ENCODE results near the gene MNDA.

The MNDA gene

DNA sequence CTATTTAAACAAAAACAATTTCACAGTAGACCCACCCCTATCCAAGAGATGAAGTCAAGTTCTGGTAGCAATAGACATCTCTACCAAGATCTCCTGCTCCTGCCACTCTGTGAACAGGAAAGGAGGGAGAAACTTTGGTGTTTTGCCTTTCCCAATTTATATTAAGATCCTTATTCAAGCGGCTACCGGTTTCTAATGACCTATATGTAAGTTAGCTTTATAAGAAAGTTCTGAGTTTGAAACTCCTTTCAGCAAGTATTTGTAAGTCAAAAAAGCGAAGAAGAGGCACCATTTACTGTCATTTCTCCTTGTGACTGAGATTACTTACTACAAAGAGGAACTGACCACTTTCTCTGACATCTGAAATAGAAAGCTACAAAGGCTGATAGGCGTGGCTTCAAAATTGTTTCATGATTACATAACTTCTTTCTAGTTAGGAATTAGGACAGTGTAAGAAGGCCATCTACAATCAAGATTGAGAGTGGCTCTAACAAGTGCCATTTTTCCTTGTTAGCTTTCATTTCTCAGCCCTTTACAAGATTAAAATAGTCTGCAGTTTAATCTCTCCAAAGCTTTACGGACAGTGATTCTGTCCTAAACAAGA, at the start of gene MNDA:
Gene MNDA, plus strand, starts transcription at position 448 of the 604 bp plus-strand sequence. CDS start 10,803 bp downstream, outside the sequence.
- no peak for DNase-seq (ENCODE audit: low spot score)

DNA sequence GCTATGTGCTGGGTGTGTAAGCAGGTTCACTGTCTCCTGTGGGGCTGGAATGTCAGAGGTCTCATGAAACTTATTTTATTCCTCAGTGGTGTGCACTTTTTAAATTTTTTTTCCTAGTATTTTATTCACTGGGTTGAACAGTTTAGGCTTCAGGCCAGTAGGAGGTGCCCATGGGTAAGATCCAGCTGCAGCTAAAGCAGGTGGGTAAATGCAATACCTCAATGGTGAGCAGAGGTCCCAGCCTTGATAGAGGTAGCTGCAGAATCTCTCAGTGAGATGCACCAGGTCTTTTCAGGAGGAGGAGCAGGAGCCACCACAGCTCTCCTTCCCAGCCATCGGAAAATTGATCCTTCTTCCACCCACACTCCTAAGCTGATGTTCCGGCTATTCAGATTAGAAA, 37.5 kb upstream of the MNDA start:
- peak; percentile 27 for DNase-seq (ENCODE audit: low spot score)

DNA sequence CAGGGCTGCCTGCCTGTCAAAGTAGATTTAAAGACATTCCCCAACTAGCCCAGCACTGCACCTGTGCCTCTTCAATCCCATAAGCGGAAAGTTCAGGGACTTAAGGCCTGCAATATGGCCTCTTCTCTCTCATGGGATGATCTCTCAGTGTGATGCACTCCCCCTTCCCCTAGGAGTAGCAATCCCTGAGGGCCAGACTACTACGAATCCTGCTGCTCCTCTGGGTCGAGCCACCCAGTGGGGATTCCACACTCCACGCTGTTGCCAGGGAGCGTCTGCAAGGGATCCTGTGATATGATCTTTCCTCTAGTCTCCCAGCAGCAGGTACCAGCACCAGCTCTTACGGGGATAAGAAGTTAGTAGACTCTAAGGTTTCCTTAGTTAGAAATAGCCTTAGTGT, 36.9 kb upstream of the MNDA start:
- no peak for DNase-seq (ENCODE audit: low spot score)

DNA sequence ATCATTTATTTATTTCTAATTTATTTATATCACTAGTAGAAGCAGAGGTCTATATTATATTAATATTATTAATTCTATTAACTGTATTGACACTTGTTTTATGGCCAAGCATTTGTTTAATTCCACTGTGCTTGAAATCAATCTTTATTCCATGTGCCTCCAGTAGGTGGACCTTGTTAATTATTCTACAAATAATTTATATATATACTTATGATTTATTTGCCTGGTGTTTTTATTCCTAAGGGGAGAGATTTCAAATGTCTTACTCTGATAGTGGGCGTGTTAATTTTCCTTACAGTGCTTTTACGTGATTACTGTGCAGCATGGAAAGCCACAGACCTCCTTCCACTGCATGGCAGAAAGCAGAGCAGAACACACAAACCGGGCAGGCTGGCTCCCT, 32.6 kb upstream of the MNDA start:
- no peak for DNase-seq (ENCODE audit: low spot score)

DNA sequence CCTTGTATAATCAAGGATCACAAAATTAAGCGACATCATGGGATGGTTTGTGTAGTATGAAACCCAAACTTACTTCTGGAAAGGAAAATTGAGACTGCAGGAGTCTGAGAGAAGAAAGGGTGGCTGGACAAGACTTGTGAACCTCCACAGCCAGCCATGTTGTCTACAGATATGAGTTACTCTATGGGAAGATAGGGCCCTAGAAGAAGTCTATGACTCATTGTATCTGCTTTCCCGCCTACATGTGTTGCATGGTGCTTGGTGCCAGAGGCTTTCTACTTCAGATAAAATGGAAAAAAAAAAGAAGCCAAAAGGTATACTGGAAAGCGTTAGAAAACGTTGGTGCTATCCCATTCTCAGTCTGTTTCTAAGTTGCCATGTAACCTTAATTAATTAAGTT, 31.5 kb upstream of the MNDA start:
- no peak for DNase-seq (ENCODE audit: low spot score)

DNA sequence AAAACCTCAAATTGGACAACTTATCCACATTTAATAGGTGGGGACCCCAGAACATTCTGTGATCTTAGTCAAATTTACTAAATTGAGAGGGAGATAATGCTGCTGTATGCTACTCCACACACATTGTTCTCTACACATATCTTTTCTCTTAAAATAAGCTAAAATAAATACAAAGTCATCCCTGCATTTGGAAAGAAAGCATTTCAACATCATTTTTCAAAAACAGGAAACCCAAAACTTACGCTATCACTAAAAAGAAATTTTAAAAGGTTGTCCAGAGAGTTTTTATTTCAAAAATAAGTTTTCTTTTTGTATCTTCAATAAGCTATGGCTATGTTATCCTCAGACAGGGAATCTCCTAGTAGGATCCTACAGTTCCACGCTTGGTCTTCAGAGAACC, 30.6 kb upstream of the MNDA start:
- DNase-seq (ENCODE audit: low spot score), result no peak

DNA sequence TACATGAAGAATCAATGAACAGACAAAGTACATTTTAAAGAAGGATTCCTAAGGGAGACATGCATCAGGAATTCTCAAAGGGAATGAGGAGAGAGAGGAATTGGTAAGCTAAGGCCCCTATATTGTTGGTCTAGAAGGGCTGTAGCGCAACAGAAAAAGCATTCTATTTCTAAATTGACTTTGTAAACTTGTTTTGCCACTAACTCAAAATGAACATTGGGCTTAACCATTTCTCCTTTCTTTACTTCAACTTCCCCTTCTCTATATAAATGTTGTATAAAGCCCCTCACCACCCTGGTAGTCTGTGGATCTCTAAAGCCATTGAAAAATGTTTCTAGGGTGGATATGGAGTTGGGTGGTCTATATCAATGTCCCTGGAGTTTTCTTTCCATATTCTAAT, 29.8 kb upstream of the MNDA start:
- DNase-seq (ENCODE audit: low spot score), result no peak

DNA sequence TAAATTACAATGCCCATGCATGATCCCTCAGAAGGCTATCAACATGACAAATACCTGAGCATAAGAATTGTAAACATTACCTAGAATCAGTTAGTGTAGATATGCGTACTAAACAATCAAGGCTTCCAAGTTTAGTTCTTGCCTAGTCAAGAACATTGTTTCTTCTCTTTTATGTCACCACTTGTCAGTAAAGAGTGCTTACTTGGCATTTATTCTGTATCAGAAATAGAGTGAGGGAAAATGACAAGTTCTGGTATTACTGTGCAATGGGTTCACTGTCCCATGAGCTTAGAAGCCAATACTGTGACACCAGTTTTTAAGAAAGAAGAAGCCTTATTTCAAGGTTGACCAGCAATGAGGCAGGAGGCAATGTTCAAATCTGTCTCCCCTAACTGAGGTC, 27.5 kb upstream of the MNDA start:
- DNase-seq (ENCODE audit: low spot score), result no peak

DNA sequence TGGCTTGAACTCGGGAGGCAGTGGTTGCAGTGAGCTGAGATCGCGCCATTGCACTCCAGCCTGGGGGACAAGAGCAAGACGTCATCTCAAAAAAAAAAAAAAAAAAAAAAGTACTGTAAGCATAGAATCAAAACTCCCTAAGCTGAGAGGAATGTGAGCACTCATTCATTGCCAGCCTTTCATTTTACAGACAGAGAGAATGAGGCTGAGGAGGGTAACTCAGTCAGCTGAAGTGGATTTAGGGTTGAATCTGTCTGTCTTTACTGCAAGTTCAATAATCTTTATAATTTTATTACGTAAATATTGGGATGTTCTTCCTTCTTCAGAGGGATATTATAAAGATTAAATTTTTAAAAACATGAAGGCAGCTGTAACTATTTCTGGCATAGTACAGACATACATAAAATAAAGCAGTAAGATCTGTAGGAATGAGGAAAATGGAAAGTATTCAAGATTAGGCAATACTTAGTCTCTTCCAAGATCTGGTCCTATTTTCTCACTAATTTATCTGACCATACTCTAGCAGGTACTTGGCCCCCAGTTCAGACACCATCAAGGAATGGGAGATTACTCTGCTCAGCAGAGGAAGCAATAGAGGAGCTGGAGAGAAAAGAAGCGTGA, 24.1 kb upstream of the MNDA start:
- DNase-seq (ENCODE audit: low spot score), result no peak

DNA sequence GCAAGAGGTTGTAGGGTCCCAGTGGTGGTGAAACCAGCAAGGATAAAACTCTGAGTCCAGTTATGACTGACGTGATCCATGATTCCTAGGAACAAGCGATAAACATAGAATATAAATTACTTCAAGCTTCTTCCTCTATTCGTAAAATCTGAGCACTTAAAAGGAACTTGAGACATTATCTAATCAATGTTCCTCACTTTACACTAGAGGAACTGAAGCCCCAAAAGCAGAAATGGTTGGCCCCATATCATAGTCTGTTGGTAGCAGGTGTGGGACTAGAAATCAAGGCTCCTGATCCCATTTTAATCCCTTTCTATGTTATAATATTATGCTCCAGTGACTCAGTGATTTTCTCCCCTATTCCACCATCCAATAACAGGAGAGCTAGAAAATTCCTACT, 21.9 kb upstream of the MNDA start:
- no peak for DNase-seq (ENCODE audit: low spot score)

DNA sequence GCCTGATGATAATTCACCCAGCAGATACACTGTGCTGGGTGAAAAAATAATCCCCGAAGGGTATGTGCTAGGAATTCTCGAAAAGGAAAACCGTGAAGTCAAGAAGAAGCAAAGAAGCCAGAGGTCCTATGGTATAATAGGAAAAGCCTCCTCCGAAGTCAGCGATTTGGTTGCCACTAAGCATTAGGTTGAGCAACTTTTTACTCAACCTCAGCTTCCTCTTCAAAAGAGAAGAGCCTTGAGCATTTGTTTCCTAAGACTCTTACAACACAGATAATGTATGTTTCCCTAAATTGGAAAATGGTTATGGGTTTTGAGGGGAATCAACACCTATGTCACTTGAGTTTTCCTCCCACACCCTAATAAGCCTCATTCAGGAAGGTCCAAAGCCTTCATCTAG, 21.3 kb upstream of the MNDA start:
- no peak for DNase-seq (ENCODE audit: low spot score)

DNA sequence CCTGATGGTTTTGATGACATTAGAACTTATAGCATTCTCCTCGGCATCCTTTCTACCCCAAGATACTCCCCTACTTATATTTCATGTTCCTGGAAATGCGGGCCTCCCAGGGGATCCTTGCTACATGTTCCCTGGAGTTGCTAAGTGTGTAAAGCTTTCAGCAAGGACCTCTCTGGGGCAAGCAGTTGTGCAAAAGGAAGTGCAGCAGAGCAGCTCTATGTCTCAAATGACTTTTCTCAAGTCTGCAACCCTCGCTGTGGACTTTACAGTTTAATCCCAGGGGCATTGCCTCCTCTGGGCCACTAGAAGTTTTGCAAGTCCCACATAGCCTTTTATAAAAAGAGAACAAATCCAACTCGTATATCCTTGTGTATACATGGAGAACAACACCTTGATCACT, 20.8 kb upstream of the MNDA start:
- no peak for DNase-seq (ENCODE audit: low spot score)

DNA sequence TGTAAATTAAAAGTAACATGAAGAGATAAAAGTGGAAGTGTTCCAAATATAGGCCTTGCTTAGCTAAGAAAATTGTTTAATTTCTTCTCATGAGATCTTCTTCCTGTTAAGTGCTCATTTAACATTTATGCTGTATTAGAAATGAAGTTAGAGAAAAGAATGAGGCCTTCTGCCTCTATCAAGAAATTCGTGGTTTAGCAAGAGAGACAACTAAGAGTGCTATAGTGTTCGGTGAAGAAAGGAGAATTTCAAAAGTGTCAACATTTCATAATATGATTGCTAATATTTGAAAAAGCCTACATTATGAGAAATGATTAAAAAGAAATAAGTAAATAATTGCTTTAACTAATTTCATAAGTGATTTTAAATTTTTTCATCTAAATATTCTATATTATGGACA, 18.8 kb upstream of the MNDA start:
- DNase-seq (ENCODE audit: low spot score), result no peak

DNA sequence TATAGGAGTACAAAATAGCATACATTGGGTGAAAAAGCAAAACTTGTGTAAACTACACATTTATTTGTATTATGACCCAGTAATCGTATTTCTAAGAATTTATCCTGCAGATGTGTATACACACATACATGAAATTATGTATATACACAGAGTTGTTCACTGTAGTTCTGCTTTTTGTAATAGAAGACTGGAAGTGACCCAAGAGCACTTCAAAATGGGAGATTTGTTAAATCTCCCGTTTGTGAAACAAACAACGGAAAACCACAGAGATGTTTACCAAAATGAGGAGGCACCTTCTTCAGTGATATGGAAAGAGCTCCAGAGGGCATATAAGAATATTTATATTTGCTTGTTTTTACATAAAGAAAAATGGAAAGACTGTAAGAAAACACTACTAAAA, 18.0 kb upstream of the MNDA start:
- no peak for DNase-seq (ENCODE audit: low spot score)

DNA sequence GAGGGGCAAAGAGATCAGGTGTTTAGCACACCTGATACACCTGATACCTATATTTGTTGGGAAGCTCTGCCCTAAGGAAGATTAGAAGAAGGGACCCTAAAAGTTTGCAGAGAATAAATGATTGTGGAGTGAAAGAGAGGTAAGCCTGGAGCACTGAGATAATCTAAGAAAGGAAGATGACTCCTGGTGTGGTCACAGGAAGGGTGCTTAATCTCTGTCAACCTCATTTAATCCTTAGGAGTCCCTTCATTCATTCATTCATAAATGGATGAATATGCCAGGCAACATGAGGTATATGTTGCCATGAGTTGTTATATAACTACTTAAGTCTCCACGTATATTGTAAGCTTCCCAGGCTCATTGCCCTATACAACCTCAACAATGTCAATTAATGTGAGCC, 16.2 kb upstream of the MNDA start:
- no peak for DNase-seq (ENCODE audit: low spot score)

DNA sequence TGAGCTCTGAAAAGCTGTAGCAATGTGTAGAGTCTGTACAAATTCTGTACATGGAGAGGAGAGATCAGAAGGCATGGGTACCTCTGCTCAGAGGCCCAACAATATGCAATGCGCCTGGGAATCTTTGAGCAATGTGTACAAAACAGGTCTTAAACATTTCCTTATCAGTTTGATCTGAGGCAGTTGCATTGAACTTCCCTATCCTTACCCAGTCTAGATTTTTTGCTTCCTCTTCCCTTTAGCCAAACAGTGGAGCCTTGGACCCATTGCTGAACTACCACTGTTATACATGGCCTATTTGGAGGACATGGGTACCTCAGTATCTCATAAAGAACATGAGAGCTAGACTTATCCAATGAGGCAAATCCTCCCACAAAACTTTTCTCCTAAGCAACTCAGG, 12.6 kb upstream of the MNDA start:
- DNase-seq (ENCODE audit: low spot score), result no peak

DNA sequence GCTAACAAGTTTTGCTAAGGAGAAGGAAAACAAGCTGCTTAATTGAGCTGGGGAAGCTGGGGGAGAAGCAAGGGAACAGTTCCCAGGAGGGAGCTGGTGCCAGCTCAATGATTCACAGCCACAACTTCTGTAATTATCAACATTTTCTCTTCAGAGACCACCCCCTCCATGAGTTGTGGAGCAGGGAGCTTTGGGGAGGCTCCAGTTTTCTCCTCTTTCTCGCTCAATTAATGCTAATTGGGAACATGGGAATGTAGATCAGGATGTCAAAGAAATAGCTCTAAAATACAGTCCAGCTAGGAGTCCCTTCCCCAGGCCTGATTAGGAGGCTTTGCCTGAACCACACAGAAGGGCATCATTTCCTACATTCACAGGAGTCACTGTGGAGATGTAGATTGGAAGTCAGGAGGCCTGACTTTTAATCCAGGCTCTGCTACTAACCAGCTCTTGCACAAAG, 12.1 kb upstream of the MNDA start:
- DNase-seq (ENCODE audit: low spot score), result no peak

DNA sequence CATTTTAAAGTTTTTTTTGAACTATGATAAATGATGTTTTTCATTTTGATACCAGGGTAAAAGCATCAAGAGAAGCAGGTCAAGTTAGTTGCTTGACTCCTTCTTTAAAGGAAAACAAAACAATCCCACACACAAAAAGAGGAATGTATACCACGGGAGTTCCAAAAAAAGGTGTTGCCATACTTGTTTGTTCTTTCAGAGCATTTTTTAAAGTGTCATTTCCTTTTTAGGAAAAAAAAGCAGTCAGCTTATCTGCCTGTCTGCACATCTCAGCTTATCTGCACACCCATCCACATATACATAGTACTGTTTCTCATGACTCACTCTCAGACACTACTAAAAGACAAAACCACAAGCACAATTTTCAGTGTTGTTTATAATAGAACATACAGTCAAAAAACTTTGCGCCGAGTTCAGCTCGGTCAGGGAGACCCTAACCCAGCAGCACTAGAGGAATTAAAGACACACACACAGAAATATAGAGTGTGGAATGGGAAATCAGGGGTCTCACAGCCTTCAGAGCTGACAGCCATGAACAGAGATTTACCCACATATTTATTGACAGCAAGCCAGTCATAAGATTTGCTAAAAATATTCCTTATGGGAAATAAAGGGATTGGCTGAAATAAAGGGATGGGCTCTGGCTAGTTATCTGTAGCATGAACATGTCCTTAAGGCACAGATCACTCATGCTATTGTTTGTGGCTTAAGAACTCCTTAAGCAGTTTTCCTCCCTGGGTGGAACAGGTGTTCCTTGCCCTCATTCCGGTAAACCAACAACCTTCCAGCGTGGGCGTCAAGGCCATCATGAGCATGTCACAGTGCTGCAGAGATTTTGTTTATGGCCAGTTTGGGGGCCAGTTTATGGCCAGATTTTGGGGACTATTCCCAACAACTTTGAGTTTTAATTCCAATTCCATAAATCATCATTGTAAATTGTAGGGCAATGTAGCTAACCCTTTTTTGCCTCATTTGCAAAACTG, 11.4 kb upstream of the MNDA start:
- no peak for DNase-seq (ENCODE audit: low spot score)

DNA sequence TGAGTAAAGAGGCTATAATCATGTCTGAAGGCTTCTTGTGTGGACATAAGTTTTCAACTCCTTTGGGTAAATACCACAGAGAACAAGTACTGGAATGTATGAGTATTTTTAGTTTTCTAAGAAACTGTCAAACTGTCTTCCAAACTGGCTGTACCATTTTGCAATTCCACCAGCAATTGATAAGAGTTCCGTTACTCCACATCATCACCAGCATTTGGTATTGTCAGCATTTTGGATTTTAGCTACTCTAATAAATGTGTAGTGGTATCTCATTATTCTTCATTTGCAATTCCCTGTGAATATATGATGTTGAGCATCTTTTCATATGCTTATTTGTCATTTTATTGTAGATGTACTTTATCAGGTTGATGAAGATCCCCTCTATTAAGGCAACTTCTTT, 9.4 kb upstream of the MNDA start:
- no peak for DNase-seq (ENCODE audit: low spot score)

DNA sequence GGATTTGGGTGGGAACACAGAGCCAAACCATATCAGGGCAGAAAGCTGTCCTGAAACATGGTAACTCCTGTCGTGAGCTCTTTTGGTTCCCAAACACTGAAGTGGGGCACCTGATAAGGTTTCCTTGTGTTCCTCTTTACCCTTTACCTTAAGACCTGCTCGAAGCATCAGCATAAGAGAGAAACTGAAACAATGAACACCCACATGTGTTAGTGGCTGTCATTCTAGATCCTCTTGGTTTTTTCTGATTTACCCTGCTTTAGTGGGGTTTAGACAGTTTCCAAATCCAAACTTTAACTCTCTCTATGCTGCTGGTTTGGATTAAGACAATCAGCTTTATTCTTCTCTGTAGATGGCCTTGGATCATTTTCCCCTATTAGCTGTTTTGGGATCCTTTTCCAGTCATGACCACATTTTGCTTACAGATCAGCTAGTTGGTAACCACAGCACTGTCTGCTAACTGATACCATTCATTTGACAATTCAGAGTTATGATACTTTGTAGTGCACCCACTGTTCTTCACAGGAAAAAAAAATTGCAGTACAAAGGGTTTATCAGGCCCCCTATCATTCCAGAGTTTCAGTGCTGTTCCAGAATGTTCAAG, 975 bp upstream of the MNDA start:
- DNase-seq (ENCODE audit: low spot score), result no peak

DNA sequence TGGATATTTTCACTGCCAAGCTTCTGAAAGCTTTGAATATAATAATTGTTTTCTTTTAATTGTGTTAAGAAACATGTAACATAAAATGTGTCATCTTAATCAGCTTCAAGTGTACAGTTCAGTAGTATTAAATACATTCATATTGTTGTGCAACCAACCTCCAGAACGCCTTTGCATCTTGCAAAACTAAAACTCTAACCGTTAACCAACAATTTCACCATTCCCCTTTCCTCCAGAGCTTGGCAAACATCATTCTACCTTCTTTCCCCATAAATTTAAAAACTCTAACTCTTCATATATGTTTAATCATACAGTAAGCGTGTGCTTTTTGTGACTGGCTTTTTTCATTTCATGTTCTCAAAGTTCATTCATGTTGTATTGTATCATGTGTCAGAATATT, 2.1 kb downstream of the MNDA start:
- no peak for DNase-seq (ENCODE audit: low spot score)

DNA sequence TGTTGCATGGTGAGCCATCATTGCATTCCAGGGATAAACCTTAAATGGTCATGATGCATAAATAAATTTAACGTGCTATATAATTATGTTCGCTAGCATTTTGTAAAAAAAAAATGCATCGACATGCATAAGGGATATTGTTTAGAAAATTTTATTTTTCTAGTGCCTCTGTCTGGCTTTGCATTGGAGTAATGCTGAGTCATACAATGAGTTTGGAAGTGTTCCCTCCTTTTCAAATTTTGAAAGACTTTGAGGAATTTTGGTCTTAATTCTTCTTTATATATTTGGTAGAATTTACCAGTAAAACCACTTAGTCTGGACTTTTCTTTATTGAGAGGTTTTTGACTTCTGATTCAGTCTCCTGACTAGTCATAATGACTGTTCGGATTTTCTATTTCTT, 4.9 kb downstream of the MNDA start:
- DNase-seq (ENCODE audit: low spot score), result no peak

DNA sequence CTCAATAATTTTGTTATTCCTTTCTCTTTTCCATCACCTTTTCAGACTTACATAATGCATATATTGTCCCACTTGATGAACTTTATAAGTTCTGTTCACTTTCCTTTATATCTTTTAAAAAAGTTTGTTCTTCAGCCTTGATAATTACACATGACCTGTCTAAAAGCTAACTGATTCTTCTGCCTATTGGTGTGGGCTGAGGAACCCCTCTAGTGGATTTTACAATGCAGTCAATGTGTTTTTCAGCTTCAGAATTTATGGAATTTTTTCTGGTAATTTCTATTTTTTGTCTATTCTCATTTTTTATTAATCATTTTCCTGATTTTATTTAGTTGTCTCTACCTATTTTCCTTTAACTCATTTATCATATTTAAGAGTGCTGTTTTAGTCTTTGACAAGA, 7.5 kb downstream of the MNDA start:
- no peak for DNase-seq (ENCODE audit: low spot score)
